CD4-positive, alpha-beta T cell treated with Interleukin-10 for 1 hour (primary cell): Measurements from ENCODE around the gene PPFIA2.

Experiments
- DNase-seq: peaks from one replicate; pipeline ENCODE4 v3.0.0-alpha.2; 2020

PPFIA2 gene

DNA sequence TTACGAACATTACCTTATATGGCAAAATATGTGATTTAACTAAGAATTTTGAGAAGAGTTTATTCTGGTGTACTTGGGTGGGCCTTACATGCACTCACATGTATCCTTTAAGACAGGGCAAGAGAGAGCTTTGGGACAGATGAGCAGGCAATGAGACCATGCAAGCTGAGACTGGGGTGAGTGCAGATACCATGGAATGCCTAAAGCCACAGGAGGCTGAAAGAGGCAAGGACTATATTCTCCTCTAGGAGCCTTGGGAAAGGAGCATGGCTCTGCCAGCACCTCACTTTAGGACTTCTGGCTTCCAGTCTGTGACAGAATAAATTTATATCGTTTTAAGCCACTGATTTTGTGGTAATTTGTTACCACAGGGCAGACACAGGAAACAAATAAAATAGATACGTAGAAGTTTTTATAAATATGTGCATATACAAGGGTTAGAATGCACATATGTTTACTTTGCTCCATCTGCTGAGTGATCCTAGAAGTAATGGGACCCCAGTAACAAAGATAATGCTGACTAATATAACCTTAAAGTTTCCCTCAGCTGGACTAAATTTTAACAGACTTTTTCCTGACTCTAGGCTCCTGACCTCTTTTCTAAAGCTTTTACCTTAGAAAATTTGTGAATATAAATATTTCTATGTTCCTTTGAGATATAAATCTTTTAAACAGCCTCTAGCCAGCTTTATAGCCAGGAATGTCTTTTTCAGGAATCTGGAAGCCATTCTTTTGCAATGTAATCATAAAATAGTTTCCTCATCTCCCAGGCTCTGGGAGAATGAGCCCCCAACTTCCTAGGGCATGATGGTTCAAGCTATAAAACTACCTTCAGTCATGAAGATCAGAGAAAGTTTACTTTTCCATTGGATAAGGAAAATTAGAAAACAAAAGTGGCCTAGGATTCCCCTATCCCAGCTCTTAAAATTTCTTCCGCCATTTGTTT lies 216.8 kb downstream of the PPFIA2 start:
- DNase-seq, result no peak

DNA sequence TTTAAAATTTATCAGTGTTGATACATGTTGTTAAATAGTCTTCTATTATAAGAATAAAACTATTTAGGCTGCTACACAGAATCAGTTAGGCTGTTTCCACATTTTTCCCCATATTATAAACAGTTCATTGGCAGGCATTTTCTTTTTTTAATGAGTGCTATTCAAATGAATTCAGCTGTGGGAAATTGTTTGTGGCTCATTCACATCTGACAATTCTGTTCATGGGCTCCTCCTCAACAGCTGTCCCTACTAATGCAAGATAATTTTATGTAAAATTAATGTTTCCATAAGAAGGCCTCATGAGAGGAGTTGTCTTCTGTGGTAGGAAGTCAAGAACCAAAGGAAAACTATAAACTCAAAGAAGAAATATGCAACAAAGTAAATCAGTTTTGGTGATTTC lies 218.0 kb downstream of the PPFIA2 start:
- no peak for DNase-seq

DNA sequence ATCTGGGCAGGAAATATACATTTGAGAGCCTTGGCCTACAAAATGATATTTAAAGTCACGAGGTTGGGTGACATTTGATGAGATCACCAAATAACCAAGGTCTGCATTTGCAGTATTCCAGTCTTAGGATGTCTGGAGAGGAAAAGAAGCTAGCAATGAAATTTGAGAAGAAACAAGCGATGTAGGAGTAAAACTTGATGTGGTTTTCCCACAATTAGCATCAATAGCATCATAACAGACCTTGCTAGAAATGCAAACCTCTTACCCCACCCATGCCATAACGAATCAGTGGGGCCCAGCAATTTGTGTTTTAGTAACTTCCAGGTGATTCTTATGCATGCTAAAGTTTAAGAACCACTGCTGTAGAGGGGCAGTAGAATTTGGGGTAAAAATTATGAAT lies 219.9 kb downstream of the PPFIA2 start:
- no peak for DNase-seq

DNA sequence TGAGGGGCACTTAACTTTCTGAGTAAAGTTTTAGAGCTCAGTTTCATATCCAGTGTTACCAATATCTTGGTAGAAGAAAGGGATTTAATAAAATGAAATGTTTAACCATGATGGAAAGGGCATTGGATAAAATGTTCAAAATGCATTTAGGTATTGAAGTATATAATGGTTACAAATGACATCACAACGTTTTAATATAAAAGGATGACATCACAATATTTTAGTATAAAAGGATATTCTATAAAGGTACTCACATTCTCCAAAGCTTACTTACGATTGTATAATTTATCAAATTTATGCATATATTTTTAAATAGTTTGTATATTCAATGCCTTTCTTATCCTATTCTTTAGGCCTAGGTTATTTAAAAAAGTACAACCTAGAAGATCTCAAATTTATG lies 226.1 kb downstream of the PPFIA2 start:
- DNase-seq, result no peak

DNA sequence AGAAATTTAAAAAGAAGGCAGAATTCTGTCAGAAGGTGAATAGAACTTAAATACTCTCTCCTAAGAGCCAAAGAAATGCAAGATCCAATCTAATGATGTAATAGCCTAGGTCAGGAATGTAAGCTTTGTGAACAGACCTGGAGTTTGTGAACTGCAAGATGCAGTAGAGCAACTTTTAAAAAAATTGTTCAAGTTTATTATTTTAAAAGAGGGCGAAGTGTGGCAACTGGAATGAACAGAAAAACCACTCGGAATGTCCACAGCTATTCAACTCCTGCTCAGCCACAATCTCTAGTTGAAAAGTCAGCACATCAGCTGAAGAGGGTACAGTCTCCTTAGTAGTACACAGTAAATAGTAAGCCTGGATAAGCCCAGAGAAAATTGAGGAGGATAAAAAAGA lies 228.8 kb downstream of the PPFIA2 start:
- no peak for DNase-seq

DNA sequence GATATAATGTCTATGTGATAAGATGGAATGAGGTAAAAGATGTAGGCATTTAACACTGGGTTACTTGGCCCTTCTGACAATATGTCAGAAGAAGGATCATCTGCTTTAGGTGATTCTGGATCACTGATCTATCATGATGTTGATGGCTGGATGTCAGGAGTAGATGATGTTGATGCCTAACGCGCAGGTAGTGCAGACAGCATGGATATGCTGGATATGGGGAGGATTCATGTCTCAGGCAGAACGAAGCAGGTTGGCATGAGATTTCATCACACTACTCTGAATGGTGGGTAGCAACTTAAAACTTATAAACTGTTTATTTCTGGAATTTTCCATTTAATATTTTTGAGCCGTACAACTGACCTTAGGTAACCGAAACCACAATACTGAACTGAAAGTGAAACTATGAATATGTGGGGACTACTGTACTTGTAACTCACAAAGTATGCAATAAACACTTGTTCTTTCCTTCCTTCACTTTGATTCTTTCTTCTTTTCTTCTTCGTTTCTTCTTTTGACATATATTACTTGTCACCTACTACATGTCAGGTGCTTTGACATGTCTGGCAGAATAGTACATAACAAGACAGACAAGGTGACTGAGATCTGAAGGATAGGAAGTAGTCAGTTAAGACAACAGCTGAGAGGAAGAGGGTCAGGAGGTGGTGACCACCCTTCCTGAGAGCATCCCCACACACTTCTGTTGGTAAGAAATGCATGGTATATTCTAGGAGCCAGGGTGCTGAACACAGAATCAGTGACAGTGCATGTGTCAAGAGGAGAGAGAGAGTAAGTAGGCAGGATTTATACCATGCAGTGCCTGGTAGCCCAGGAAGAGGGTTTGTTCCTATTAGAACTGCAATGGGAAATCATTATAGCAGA lies 238.8 kb downstream of the PPFIA2 start:
- DNase-seq, result no peak

DNA sequence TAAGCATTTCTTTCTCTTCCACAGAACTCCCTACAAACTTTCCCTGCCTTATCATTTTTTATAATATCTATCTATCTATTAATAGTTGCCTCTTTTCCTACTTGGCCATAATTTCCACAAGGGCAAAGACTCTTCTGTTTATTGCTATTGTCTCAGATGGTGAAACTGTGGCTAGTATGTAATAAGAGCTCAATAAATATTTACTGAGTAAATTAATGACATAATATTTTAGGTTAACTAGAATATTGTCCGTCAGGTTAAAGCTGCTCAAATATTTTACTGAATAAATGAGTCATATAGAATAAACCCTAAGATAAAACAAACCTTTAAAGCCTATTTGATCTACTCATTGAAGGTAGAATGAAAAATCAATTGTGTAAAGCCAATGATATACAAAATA lies 240.5 kb downstream of the PPFIA2 start:
- DNase-seq, result no peak

DNA sequence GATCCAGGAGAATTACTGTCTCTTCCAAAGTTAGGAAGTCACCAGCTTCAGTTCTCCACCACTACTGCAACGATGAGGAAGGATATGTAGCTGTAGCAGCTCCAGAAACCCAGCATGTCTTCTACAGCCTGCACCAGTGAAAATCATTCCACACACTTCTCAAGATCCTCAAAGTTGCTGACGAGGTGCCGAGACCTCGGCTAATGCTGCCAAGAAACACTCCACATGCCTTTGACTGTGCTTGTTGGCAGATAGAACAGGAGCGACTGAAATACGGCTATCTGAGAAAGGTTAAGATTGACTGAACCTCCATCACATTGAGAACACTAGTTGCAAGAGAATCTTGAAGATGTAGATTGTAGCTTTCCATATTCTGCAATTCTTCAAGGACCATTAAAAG lies 241.9 kb downstream of the PPFIA2 start:
- DNase-seq, result no peak

DNA sequence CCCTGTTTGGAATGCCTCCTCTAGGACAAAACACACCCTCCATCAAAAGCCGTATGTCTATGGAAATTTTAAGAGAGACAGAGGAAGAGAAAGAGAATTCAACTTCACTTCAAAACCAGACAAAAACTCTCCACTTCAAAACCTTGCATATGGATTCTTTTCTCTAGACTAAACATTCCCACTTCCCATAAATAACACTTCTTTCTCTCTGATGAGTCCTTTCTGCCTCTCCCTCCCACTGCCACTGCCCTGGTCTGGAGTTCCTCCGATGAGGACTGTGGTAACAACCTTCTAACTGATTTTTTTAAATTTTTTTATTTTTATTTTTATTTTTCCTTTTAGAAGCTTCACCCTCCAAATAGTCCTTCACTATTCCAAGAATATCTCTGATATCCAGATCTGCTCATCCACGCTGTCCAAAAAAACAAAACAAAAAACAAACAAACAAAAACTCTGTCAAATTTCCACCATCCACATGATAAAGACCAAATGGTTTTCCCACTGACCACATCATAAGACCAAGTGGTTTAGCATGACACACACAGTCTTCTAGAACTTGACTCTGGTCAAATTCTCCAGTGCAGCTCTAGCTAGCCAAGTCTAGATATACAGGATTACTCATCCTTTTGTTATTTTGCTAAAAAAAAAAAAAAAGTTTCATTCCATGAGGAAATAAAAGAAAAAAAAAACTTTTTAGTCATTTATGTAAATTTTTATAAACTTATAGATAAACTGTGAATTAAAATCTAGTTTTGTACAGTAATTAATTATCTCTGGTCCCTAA lies 256.0 kb downstream of the PPFIA2 start:
- DNase-seq, result no peak

DNA sequence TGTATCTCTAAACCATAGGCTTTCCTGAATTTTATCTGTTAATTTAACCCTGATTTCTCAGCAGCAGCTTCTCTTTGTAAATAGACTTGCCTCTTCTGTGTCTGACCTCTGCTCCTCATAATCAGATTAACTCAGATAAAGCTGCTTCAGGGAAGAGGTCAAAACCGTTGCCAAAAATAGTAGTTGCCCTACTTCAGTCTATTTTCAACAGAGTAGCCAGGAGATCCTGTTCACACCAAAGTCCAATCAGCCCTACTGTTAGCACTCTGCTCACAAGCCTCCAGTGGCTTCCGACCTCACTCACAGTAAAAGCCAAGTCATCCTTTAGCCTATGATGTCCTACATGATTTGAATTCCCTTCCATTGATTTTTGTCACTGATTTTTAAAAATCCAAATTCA lies 258.4 kb downstream of the PPFIA2 start:
- no peak for DNase-seq

DNA sequence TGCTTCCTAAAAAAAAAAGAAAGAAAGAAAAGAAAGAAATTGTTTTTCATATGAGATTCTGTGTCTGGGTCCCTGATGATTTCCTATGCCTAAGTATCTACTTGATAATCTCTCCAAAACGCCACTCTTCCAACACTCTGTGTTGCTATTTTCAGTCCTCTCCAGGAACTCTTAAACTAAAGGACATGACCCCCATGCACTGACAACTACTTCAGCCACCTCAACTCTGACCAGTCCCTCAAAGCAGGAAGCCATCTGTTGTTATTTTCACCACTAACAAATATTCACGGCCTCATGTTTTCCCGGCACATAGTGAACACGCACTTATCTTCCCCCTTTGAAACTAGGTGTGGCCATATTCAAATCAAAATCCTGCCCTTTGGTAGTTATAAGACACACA lies 259.3 kb downstream of the PPFIA2 start:
- no peak for DNase-seq

DNA sequence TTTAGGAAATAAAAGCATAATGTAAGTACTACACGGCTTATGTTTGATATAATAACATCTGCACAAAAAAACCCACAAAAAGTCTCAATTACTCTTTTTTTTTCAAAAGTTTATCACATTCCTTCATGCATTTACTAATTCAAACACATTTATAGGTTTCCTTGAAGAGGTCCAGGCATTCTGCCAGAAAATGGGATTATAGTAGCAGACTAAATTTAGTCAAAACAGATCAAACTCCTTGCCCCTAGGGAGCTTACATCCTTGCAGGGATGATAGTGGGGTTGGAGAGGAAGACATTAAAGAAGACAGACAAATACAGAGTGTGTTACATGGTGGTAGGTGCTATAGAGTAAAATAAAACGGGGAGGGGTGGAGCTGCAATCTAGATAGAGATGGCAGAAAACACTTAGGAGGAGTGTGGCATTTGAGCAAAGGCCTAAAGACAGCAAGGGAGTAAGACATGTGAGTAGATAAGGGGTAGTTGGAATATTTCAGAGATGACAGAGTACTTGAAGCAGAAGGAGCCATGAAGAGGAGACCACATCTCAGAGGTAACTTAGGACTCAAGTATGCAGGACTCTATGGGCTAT lies 266.9 kb downstream of the PPFIA2 start:
- DNase-seq, result no peak

DNA sequence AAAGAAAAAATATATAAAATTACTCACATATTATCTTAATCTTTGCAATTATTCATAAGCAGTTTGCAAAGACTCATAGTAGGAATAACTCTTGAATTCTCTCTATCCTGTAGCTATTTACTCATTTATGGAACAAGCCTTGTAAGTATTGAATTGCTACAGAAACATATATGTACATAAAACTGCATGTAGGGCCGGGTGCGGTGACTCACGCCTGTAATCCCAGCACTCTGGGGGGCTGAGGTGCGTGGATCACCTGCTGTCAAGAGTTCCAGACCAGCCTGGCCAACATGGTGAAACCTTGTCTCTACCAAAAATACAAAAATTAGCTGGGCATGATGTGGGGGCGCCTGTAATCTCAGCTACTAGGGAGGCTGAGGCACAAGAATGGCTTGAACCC lies 286.2 kb downstream of the PPFIA2 start:
- no peak for DNase-seq

DNA sequence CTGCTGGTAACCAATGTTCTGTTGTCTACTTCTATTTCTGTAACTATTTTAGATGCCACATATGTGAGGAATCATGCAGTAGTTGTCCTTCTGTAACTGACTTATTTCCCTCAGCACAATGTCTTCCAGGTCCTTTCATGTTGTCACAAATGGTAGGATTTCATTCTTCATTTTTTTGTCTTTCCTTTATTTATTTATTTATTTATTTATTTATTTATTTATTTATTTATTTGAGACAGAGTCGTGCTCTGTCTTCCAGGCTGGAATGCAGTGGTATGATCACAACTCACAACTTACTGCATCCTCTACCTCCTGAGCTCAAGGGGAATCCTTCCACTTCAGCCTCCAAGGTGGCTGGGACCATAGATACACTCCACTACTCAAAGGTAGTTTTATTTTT lies 288.2 kb downstream of the PPFIA2 start:
- DNase-seq, result no peak

DNA sequence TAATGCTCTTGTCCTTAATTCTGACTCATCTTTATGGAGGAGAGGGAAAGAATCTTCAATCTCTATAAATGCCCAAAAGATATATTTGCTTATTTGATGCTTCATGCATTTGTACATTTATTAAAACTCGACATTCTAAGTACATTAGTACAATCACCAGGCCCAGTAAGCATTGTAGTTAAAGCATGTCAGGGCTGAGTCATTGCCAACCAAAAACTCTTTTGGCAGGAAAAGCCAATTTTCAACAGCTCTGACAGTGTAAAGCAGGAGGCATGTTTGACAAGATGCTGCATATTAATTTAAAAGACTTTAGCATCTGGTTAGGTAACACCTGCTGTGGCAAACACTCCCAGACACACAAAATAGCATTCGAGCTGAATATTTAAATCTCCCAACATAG lies 290.9 kb downstream of the PPFIA2 start:
- no peak for DNase-seq

DNA sequence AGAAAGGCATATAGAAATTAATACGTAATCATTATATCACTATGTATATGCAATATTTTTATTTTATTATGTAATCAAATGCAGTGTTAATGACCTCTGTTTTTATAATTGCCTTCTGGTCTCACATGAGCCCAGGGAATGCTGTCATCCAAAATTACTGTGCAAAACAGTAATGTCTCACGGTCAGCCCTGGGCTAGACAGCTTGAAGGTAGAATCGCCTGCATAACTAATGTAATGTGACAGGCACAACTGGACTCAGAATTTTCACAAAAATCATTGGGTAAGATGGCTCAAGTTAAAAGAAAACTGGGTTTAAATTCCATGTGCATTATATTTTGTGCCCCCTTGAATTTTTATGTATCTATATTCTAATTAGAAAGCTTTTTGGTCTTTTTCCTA lies 293.3 kb downstream of the PPFIA2 start:
- no peak for DNase-seq

DNA sequence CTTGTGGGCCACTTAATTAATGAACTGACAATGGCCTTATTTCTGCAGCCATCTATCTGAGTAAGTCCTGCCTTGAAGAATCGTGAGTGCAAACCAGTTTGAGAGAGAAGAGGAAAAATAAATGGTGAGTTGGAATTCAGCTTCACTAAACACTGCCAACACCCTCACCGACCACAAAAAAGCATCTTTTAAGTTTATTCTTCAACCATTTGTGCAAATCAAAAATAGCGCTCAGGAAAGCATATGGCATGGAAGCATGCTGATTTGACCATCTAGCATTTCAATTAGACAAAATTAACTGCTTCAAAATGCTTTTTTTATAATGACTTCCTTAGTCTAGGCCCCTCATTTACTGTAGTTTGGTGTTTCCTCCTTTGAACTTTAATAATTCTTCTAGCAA lies 294.0 kb downstream of the PPFIA2 start:
- DNase-seq, result no peak

DNA sequence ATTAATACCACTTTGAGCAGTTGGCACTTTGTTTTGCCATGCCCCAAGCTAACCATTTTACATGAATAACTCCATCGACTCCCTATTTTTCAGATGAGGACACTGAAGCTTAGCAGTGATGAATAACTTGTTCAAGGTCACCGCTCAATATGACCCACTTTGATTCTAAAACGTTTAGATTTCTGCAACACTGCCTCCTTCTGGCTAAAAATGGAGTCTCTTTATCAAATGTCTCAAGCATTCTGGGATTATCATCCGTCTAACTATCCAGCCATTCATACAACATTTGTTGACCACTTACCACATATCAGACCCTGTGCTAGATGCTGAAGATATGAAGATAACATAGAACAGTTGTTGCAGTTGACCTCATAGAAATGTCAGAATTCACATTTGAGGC lies 298.0 kb downstream of the PPFIA2 start:
- no peak for DNase-seq

DNA sequence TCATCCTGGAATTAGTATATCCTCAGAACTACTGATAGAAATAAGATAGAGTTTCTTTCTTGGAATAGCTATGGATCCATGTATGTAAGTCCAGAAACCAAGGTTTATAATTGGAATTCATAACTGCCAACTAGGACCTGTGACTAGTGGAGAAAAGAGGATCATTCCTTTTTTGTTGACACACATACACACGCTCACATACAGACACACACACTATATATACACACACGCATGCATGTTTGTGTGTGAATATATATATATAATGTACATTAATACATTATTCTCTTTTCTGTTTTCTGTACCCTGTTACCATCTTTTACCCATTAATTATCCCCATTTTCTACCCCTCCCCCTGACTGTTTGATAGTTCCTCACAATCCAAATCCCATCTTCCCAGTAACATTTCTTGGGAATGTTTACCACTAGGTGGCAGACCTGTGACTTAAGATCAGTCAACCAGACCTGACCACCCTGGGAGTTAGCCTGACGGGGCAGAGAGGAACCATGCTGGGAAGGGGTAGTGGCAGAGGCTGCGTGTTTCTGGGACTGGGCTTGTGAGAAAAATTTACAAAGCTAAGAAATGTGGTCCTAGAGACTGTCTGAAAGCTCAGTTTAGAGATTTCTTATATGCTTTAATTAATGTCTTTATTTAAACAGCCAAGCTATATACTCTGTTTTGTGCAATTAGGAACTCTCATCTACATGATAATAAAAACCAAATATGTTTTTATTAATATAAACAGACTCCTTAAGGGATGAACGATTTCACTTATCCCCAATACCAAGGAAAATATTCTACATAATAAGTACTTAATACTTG lies 308.0 kb downstream of the PPFIA2 start:
- no peak for DNase-seq

DNA sequence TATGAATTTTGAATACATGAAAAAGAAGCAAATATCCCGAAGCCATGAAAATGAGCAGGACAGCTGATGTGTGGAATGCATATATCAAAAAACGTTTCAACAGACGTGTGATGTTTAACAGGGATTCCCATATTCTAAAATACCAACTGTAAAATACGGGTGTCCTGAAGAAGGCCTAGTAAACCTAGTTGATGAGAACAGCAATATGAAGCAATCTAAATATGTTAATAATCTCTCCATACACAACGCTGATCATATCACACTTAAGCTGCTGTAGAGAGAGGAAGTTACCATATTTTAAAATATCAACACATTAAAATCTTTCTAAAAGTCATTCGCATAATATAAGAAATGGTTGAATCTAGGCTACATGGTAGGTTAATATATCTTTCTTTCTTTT lies 317.5 kb downstream of the PPFIA2 start:
- DNase-seq, result no peak

DNA sequence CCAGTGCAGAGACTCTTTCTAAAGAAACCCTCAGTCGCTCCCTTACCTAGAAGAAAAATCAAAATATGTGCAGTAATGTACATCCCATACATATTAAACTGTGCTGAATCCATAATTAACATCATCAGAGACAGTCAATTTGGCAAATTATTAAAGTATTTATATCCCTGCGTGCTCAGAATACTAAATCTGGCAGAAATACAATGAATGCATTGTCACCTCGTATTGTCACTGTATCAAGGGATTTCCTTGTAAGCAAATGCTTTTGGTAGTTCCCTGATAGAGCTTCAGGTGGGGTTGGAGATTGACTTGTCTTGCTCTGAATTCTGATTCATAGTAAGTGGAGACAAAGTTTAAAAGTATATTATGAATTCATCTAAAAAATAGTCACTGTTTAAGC lies 319.1 kb downstream of the PPFIA2 start:
- DNase-seq, result no peak

DNA sequence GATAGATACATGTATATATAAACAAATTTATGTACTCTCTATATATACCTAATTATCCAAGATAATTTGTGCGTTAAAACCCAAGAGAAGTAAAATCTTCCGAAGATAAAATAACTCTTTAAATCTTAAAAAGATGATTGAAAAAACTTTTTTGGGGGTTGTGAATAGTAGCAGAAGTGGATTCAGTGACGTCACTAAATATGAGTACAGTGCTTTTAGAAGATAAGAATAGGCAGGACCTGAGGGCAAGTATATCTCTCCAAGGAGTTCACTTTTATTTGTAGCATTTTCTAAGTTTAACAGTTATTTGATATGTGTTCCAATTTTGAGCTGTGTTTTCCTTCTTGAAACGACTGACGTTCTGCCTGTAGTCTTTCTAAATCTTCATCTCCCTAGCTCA lies 319.8 kb downstream of the PPFIA2 start:
- no peak for DNase-seq
